Activated naive CD8-positive, alpha-beta T cell (primary cell): Measurements from ENCODE around the gene NTM.

ENCODE experiments used
- H3K27ac Mint-ChIP-seq: one replicate; pipeline ENCODE4 v1.8.0; 2021; ENCODE audit warnings: mixed read lengths
- H3K27me3 Mint-ChIP-seq: one replicate; pipeline ENCODE4 v1.8.0; 2021; ENCODE audit warnings: mixed read lengths
- H3K36me3 Mint-ChIP-seq: one replicate; pipeline ENCODE4 v1.8.0; 2021; ENCODE audit warnings: mixed read lengths
- H3K4me1 Mint-ChIP-seq: one replicate; pipeline ENCODE4 v1.8.0; 2021; ENCODE audit warnings: low read depth, mixed read lengths
- H3K4me3 Mint-ChIP-seq: one replicate; pipeline ENCODE4 v1.8.0; 2021; ENCODE audit warnings: mild to moderate bottlenecking, mixed read lengths
- H3K9me3 Mint-ChIP-seq: one replicate; pipeline ENCODE4 v1.8.0; 2021; ENCODE audit warnings: low read depth, mixed read lengths

NTM gene

GRCh38 chr11:131354251-131354701 lies 16.1 kb upstream of the NTM start:
- H3K27me3 Mint-ChIP-seq, result no peaks in the 10 kb centered on the region
- H3K9me3 Mint-ChIP-seq, result no peaks in the 10 kb centered on the region
- no peaks in the 10 kb centered on the region for H3K36me3 Mint-ChIP-seq
- H3K4me3 Mint-ChIP-seq, result no peak overlapping the region
- H3K4me1 Mint-ChIP-seq, result no peaks in the 10 kb centered on the region
- H3K27ac Mint-ChIP-seq, result no peak overlapping the region

- H3K27me3 Mint-ChIP-seq, result peaks cover 3% of the 10 kb centered on the region
- H3K36me3 Mint-ChIP-seq, result no peaks in the 10 kb centered on the region
Observed at GRCh38 chr11:131356206-131356605, 14.2 kb upstream of the NTM start.

GRCh38 chr11:131365329-131365930 lies 5.0 kb upstream of the NTM start:
- no peaks in the 10 kb centered on the region for H3K4me1 Mint-ChIP-seq
- peaks cover 5% of the 10 kb centered on the region for H3K27me3 Mint-ChIP-seq
- H3K9me3 Mint-ChIP-seq, result no peaks in the 10 kb centered on the region
- no peak overlapping the region for H3K27ac Mint-ChIP-seq
- H3K4me3 Mint-ChIP-seq, result no peak overlapping the region
- H3K36me3 Mint-ChIP-seq, result no peaks in the 10 kb centered on the region

More at GRCh38 chr11:131356206-131356605, 14.2 kb upstream of the NTM start:
- Mint-ChIP-seq H3K4me1 (no peaks in the 10 kb centered on the region), H3K9me3 (no peaks in the 10 kb centered on the region), H3K27ac (no peak overlapping the region), H3K4me3 (no peak overlapping the region)

- peaks cover 3% of the 10 kb centered on the region for H3K27me3 Mint-ChIP-seq
- H3K4me3 Mint-ChIP-seq, result no peak overlapping the region
- H3K9me3 Mint-ChIP-seq, result no peaks in the 10 kb centered on the region
- H3K27ac Mint-ChIP-seq, result no peak overlapping the region
- no peaks in the 10 kb centered on the region for H3K4me1 Mint-ChIP-seq
- no peaks in the 10 kb centered on the region for H3K36me3 Mint-ChIP-seq
Observed at GRCh38 chr11:131370901-131371790, 731 bp downstream of the NTM start.

GRCh38 chr11:131371791-131372104 lies 1.3 kb downstream of the NTM start:
- H3K27ac Mint-ChIP-seq, result no peak overlapping the region
- H3K36me3 Mint-ChIP-seq, result no peaks in the 10 kb centered on the region
- H3K4me1 Mint-ChIP-seq, result no peaks in the 10 kb centered on the region
- peaks cover 4% of the 10 kb centered on the region for H3K27me3 Mint-ChIP-seq
- H3K4me3 Mint-ChIP-seq, result no peak overlapping the region
- H3K9me3 Mint-ChIP-seq, result no peaks in the 10 kb centered on the region

- H3K9me3 Mint-ChIP-seq, result no peaks in the 10 kb centered on the region
- H3K4me1 Mint-ChIP-seq, result no peaks in the 10 kb centered on the region
- peaks cover 2% of the 10 kb centered on the region for H3K27me3 Mint-ChIP-seq
- no peak overlapping the region for H3K4me3 Mint-ChIP-seq
- no peaks in the 10 kb centered on the region for H3K36me3 Mint-ChIP-seq
- H3K27ac Mint-ChIP-seq, result no peak overlapping the region
Observed at GRCh38 chr11:131372234-131372962, 2.0 kb downstream of the NTM start.

- H3K27me3 Mint-ChIP-seq, result peaks cover 2% of the 10 kb centered on the region
- no peaks in the 10 kb centered on the region for H3K4me1 Mint-ChIP-seq
- no peaks in the 10 kb centered on the region for H3K9me3 Mint-ChIP-seq
- H3K27ac Mint-ChIP-seq, result no peak overlapping the region
- no peaks in the 10 kb centered on the region for H3K36me3 Mint-ChIP-seq
- H3K4me3 Mint-ChIP-seq, result no peak overlapping the region
Observed at GRCh38 chr11:131373095-131373725, 2.8 kb downstream of the NTM start.

GRCh38 chr11:131373756-131374155 lies 3.3 kb downstream of the NTM start:
- Mint-ChIP-seq H3K36me3 (no peaks in the 10 kb centered on the region), H3K4me1 (no peaks in the 10 kb centered on the region), H3K27ac (no peak overlapping the region), H3K27me3 (peaks cover 2% of the 10 kb centered on the region), H3K9me3 (no peaks in the 10 kb centered on the region), H3K4me3 (no peak overlapping the region)

GRCh38 chr11:131375421-131375820 lies 5.0 kb downstream of the NTM start:
- H3K27me3 Mint-ChIP-seq, result peaks cover 2% of the 10 kb centered on the region
- H3K27ac Mint-ChIP-seq, result no peak overlapping the region
- no peaks in the 10 kb centered on the region for H3K36me3 Mint-ChIP-seq
- H3K4me3 Mint-ChIP-seq, result no peak overlapping the region
- no peaks in the 10 kb centered on the region for H3K4me1 Mint-ChIP-seq
- no peaks in the 10 kb centered on the region for H3K9me3 Mint-ChIP-seq

- Mint-ChIP-seq H3K27me3 (peaks cover 2% of the 10 kb centered on the region), H3K4me3 (no peak overlapping the region), H3K27ac (no peak overlapping the region), H3K4me1 (no peaks in the 10 kb centered on the region), H3K9me3 (no peaks in the 10 kb centered on the region), H3K36me3 (no peaks in the 10 kb centered on the region)
Observed at GRCh38 chr11:131375915-131376314, 5.5 kb downstream of the NTM start.

- Mint-ChIP-seq H3K4me1 (no peaks in the 10 kb centered on the region), H3K27me3 (peaks cover 2% of the 10 kb centered on the region), H3K27ac (no peak overlapping the region), H3K9me3 (no peaks in the 10 kb centered on the region), H3K36me3 (no peaks in the 10 kb centered on the region), H3K4me3 (no peak overlapping the region)
Observed at GRCh38 chr11:131378931-131379330, 8.5 kb downstream of the NTM start.

- Mint-ChIP-seq H3K9me3 (peaks cover 7% of the 10 kb centered on the region), H3K27ac (no peak overlapping the region), H3K4me3 (no peak overlapping the region), H3K4me1 (no peaks in the 10 kb centered on the region), H3K36me3 (no peaks in the 10 kb centered on the region), H3K27me3 (no peaks in the 10 kb centered on the region)
Observed at GRCh38 chr11:131385763-131386390, 15.5 kb downstream of the NTM start.

GRCh38 chr11:131386408-131386807 lies 16.0 kb downstream of the NTM start:
- no peak overlapping the region for H3K4me3 Mint-ChIP-seq
- no peaks in the 10 kb centered on the region for H3K27me3 Mint-ChIP-seq
- H3K9me3 Mint-ChIP-seq, result peaks cover 7% of the 10 kb centered on the region
- H3K27ac Mint-ChIP-seq, result no peak overlapping the region
- no peaks in the 10 kb centered on the region for H3K4me1 Mint-ChIP-seq
- no peaks in the 10 kb centered on the region for H3K36me3 Mint-ChIP-seq

- H3K4me3 Mint-ChIP-seq, result no peak overlapping the region
- H3K27ac Mint-ChIP-seq, result no peak overlapping the region
- H3K36me3 Mint-ChIP-seq, result no peaks in the 10 kb centered on the region
- H3K4me1 Mint-ChIP-seq, result no peaks in the 10 kb centered on the region
- H3K9me3 Mint-ChIP-seq, result peaks cover 7% of the 10 kb centered on the region
- H3K27me3 Mint-ChIP-seq, result no peaks in the 10 kb centered on the region
Observed at GRCh38 chr11:131388030-131388429, 17.6 kb downstream of the NTM start.
